ENCODE results near the gene TRIML2.
"Not testable (repeated sequence)": the region's sequence is repeated elsewhere in the genome, so short reads cannot be mapped to it uniquely, and the experiment has no call there.

The TRIML2 gene

DNA sequence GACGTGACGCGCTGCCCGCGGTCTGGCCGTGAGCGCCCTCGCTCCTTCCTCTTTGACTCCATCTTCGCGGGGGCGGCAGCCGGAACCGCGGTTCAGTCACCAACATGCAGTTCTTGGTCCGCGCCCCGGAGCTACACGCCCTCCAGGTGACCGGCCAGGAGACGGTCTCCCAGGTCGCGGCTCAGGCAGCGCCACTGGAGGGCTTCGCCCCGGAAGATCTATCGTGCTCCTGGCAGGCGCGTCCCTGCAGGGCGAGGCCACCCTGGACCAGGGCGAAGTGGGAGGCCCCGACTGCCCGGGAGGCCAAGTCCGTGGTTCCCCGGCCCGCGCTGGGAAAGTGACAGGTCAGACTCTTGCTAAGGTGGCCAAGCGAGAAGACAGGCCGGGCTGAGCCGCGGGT is 2.9 kb downstream of the TRIML2 start:
- DNase-seq (ENCODE audit: low spot score), result no peak

DNA sequence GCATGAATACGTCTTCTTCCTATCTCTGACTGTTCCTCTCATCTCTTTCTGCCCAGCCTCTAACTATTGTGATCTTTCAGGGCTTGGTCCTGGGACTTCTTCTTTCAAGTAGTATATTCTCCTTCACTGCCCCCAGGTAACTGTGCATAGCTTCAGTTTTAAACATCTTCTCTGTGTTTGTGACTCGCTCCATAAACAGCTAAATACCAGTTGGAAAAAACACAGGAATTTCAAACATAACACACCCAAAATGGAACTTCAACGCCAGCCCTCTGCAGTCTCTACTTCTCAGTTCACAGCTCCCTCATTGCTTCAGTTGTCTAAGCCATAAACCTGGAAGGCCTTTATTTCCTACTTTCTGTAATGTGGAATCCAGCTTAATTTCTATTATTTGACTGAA is 16.6 kb downstream of the TRIML2 start:
- no peak for DNase-seq (ENCODE audit: low spot score)

DNA sequence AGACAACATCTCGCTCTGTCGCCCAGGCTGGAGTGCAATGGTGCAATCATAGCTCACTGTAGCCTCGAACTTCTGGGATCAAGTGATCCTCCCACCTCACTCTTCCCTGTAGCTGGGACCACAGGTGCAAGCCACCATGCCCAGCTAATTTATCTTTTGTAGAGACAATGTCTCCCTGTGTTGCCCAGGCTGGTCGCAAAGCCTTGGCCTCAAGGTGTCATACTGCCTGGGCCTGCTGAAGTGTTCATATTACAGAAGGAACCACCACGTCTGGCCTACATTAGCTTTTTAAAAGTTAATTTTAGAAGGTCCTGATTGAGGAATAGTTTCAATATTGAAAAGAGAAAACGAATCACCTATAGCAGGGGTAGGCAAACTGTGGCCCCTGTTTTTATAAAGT is 22.5 kb downstream of the TRIML2 start:
- DNase-seq (ENCODE audit: low spot score), result no peak

DNA sequence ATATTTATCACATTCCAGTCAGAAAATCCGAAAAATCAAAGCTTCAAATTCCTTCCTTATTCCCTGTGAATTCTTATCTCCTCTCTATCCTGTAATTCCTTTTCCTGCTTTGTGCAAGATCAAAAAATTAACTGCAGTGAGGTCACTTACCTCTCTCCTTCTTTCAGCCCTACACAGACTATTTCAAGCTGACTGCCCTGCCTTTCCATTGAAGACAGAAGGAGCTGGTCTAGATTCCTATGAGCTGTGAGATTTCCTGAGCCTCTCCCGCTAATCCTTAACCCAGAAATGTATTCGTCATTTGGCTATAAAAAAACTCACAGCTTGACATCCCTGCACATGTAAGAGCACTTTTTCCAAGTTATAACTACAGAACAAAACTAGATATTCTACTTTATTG is 26.6 kb downstream of the TRIML2 start:
- DNase-seq (ENCODE audit: low spot score), result no peak

DNA sequence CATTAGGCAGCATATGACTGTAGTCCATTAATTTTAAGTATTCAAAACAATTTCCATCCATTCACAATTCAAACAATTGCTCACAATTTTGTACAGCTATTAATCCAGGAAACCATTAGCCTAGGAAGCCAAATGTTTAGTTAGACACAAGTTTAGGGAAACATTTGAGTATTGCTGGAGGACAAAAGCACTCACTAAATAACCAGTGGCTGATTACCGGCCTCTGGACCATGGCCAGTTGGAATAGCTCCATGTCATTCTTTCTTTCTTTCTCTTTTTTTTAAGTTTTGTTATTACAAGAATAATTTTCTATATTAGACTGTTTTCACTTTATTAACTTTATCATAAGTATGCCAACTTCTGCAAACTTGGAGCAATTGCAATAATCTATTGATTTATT is 31.3 kb downstream of the TRIML2 start:
- no peak for DNase-seq (ENCODE audit: low spot score)

DNA sequence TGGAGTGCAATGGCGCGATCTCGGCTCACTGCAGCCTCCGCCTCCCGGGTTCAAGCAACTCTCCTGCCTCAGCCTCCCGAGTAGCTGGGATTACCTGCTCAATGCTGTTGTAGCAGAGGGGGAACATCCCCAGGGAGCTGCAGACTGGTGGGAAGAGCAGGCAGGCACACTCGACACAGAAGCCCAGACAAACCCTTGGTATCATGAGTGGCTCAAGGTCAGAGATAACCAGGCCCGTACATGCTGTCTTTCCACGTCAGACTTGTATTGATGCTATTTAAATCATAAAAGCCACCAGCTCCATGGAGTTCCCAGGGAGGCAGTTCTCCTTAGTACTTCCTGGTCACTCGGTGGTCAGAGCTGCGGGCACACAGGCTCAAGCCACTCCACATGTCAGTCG is 33.2 kb downstream of the TRIML2 start:
- DNase-seq (ENCODE audit: low spot score), result no peak

DNA sequence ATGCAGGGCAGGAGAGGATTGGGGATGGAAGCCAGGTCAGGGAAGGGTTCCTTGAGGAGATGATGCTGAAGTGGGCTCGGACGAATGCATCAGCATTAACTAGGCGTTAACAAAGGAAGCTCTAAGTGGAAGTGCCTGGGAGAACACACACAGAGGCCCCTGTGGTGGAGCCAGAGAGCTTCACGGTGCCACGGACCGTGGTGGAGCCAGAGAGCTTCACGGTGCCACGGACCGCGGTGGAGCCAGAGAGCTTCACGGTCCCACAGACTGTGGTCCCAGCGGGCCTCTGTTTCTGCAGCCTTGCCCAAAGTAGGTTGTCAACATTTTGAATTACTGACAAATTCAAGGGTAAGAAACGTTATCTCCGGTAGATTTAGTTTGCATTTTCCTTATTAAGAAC is 48.3 kb downstream of the TRIML2 start:
- no peak for DNase-seq (ENCODE audit: low spot score)

DNA sequence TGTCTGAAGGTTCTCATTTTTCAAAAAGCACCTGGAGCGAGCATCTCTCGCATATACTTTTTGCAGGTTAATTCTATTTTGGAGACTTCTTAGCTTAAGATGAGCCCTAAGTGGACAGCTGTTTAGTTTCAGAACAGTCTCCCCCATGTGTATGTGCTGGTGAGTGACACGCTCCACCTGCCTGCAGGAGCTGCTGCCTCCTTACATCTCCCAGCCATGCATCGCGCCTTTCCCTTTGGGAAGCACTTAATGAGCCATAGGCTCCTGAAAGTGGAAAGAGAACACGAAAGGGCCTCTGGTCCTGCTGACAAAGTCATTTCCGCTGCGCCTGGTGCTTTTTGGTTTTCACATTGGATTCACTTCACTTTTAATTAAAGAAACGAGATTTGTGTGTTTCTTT is 56.1 kb downstream of the TRIML2 start:
- no peak for DNase-seq (ENCODE audit: low spot score)

DNA sequence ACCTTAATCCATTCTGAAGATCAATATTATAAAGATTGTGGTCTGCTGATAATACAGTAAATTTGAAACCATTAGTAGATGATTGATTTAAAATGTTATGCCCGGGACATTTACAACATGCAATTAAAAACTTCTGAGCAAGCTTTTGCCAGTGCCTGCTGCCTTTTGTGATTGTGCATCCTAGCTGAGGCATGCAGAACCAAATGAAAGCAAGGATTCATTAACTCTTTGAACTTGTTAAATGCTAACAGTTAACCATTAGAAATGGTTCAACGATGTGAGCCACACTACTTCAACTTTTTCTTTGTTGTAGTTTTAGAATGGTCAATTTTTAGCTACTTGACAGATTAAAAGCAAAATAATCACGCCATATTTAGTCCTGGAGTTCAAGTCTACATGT is 62.7 kb downstream of the TRIML2 start:
- no peak for DNase-seq (ENCODE audit: low spot score)

DNA sequence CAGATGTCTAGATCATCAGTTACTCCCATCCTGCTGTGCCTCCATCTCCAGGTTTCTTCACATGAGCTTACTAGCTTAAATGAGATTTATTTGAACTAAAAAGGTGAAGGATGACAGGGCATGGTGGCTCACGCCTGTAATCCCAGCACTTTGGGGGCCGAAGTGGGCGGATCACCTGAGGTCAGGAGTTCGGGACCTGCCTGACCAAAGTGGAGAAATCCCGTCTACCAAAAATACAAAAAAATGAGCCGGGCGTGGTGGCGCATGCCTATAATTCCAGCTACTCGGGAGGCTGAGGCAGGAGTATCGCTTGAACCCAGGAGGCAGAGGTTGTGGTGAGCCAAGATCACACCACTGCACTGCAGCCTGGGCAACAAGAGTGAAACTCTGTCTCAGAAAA is 63.9 kb downstream of the TRIML2 start:
- not testable (repeated sequence) for DNase-seq (ENCODE audit: low spot score)

DNA sequence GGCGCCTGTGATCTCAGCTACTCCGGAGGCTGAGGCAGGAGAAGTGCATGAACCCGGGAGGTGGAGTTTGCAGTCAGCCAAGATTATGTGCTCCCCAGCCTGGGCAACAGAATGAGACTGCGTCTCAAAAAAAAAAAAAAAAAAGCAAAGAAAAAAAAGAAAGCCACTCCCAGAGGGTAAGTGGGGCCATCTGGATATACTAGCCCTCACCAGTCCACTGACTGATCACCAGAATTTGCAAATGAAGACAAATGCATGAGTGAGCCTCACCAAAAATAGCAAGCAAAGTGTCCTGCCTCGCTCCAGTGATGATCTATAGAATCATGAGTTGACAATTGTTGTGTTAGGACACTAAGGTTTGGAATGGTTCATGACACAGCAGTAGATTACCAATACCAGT is 66.2 kb downstream of the TRIML2 start:
- no peak for DNase-seq (ENCODE audit: low spot score)

DNA sequence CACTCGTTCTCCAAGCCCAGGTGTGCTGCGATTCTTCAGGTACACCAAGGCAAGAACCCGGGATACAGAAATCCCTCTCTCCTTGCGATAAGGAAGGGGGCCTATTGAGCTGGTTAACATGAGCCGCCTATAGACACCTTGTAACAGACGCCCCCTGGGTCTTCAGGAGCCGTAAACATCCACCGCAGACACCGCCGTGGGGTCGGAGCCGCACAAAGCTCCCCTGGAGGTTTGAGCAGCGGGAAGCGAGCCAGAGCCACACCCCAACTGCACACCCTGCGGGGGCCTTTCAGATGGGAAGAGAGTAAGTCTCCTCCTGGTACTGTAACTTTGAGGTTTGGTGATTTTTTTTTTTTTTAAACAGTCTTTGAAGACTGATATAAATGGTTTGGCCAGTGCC is 67.2 kb downstream of the TRIML2 start:
- no peak for DNase-seq (ENCODE audit: low spot score)

DNA sequence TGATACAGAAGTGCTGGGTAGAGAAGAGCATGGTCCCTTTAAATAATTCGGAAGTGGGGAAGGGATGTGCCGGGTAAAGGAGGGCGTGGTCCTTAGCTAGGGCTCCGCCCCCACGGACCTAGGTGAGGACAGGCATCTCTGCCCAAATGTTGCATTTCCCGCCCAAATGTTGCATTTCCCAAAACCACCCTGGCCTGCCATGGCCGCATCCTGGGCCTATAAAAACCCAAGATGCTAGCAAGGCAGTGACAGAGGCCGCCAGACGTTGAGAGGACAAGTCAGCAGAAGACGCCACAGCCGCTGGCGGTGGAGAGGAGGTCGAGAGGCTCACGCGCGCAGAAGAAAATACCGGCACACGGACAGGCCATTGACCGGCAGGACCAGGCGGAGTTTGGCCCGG is 67.7 kb downstream of the TRIML2 start:
- DNase-seq (ENCODE audit: low spot score), result no peak

Measured in COLO829 (cell line).